Superior temporal gyrus (tissue), 1 donor: ENCODE results near the gene HABP2.
A peak's percentile ranks its signal among the peaks of the same experiment; 100 is the strongest.

ENCODE experiments used
- DNase-seq: peaks from one replicate; pipeline ENCODE4 v3.0.0-alpha.2; 2016; ENCODE audit errors: extremely low spot score

The HABP2 gene

DNA sequence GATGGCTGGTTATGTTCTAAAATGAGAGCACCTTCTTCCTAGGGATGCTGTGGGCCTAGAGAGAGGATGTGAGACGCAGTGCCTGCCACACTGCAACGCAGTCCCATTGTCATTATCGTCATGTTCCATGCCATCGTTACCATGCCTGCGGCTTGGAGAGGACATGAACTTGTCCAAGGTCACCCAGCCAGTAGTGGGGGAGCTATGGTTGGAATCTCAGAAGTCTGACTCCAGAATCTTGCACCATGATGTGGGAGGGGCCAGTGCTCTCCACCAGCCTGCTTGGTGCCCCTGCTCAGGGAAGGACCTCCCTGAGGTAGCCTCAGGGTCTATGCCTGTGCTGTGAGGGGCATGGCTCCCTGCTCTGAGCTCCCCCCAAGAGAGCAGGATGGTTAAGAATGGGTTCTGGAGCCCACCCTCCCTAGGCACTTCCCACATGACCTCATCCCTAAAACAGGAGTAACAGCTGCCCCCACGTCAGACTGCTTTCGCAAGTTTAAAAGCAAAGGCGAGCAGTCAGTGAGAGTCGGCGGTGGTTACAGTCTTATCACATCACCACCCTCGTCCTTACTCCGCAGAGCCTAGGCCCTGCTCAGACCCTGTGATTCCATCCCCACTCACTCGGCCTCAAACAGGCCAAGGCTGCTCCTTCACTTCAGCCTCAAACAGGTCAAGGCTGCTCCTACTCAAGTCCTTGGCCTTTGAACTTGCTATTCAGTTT is 50.4 kb downstream of the HABP2 start:
- DNase-seq: no peak

DNA sequence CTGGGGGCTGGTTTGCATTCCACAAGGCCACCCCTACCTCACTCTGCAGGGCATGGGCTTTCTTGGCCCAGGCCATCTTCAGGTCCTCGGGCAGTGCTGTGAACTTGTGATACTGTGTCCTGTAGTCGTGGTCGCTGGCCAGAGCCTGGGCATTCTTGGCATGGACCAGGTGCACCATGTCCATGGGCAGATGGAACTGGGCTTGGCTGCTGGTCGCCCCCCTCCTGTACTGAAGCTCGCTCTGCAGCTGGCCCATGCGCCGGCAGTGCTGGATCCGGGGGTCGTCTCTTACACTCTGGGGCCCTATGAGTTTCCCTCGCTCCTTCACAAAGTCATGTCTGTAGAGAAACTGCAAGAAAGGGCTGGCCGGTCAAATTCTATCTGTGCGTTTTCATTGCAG is 51.7 kb downstream of the HABP2 start:
- DNase-seq: no peak

DNA sequence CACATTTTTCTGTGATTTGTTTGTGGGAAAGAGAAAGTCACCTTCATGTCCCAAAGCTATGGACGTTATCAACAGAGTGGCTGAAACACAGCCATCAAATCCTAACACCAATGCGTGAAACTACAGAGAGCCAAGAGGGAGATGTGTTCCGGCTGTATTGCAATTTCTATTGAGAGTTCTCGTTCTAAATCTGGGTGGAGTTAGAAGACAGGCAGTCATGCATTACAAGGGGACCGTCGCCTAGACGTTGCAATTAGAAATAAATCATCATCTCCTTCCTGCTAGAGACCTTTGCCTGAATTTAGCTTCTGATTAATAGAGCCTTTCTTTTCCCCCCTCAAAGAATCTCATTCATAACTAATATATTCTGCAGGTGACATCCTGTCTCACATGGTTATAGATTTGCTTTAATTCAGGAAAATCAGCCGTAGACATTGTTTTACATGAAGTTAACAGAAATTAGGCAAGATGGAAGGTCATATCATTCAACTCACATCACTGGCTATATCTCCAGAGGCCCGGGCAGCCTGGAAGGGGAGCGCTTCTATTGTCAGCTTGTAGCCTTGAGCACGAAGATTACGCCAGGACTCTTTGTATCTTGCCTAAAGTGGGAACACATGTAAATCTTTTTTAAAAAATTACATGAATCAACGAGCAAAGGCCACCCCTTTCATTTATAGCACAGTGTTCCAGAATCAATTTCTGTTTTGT is 52.6 kb downstream of the HABP2 start:
- no peak for DNase-seq

DNA sequence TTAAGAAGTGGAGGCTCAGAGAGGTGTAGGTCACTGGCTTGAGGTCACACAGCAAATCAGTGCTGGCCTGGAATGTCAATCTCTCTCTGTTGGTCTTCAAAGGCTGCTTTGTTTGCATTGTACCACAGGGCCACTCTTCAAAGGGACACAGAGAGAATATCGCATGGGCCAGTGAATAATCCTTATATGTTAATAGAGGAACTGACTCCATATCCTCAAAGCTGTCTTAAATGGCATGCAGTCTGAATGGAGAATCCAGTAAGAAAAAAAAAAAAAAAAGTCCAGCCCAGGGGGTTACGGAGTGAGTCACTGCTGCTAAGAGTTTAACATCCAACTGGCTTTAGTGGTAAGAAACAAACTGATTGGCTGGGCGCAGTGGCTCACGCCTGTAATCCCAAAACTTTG is 56.9 kb downstream of the HABP2 start:
- no peak for DNase-seq

DNA sequence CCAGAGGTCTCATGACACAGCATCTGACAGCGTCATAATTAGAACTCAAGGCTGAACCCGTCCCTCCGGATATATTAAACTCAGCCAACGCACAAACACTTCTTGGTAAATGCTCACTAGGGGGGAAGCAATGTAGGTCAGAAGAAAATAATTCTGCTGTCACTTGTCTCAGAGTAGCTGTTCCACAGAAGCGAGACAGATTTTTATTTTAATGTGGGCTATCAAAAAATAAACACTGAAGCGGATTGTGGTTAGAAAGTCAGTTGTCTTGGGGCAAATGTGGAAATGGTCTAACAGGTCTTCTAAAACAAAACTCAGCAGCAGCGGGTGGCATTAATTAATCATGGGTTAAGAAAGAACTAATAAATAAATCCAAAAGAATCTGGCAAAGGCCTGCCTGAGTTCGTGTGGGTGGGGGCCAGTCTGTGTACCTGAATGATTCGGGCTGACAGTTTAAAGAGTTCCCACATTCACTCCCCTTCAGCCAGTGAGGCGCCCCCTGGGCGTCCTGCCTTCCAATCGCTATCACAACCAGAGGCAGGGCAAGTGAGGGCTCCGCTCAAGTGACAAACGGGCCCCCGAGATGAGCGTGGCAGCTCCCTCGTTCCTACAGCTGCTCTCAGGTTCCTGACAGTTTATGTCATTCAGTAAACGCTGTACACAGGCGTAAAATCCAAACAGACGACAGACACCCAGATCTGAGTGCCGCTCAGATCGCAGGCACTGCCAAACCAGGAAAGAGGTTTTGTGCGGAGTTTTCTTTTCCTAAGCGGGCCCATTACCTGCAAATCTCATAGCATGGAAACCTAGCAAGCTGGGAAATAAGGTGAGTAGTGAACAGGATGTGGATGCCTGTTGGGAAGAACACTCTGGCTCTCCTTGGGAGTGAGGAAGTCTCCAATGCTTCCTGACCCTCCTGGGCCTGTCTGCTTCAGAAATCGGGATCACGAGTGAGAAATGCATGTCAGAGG is 58.1 kb downstream of the HABP2 start:
- DNase-seq: no peak

DNA sequence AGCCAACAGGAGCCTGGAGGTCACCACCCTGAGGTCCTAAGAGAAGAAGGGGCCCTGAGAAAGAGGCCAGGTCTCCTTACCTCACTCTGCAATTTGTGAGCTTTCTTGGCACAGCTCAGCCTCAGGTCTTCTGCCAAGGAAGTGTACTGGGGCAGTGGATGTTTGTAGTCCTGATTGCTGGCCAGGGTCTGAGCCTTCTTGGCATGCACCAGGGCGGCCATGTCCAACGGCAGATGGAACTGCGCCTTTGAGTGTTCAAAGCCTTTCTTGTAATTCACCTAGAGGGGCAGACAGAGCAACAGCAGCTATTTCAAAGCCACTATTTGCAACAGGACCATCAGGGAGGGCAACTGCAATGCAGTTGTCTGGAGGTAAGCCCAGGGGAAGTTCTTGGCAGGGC is 59.3 kb downstream of the HABP2 start:
- DNase-seq: no peak

DNA sequence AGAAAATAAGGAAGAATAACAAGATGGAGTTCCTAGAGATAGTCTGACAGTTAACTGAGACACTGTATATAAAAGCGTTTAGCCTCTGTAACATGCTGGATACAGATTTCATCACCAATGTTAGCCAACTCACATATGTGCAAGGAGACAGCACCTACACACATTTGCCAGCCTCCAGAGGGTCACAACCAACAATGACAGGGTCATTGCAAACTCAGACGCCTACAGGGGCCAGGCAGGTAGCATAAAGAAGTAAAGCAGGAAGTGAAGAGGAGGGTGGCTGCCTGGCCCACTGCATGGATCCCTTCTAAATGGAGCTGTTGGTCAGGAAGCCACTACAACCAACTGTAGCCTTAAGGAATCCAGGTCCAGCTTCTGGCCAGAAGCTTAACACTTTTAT is 60.6 kb downstream of the HABP2 start:
- DNase-seq: no peak

DNA sequence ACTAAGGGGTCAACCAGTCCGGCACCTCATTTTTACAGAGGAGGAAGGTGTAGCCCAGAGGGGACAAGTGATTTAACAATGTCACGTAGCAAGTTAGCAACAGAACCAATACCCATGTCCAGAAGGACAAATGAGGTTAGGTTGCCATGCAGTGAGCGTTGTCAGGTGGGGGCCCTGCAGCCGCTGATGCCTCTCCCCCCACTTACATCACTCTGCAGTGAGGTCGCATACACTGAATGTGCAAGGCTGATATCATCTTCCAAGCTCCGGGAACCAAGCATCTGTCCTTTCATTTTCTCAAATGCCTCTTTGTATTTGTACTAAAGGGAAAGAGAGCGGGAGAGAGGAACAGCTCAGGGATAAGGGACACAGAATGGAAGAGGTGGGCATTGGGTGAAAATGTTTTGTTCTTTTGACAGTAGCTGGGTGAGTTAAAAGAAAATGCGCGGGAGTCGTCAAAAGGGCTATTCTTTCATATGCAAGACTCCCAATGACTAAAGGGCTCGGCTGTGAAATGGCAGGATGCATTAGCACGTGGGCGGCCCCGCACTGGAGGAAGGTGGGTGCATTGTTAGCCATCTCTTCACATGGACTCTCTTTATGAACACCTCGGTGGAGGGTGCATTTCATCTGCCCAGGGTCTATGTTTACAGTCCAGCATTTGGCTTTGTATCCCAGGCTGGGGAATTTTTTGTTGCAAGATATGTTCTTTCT is 61.3 kb downstream of the HABP2 start:
- DNase-seq: no peak

DNA sequence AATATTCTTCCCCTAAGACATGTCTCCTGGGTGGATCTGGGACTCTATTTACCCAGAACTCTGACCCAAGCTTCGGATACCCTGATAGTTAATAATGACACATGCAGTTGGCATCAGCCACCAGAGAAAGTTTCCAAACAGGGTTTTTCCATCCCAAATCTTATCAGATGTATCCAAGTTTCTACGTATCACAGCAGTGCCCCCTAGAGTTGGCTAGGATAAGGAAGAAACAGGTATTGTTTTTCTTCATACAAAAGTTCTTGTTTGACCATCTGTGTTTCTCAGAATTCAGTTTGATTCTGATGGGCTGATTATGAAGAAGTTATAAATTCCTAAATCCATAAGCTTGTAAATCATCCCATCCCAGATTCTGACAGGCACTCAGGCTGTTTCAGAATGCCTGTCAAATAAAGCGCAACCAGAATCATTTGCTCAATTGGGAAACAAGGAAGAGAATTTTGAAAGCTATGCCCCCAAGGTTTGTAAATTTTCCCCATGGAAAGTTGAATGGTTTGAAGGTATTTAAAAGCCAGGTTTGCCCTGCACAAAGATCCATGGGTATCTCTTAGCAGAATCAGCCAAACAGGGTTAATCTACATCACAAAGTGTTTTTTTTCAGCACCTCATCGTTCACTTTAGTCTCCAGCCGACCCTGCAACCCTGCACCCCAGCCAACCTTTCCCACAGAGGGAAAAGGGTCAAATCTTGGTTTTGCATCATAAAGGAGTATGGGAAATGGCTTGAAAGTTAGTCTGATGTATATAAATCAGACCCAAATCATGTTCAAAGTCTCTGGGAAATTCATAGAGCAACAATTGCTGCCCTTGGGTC is 63.6 kb downstream of the HABP2 start:
- peak; percentile 66 for DNase-seq

DNA sequence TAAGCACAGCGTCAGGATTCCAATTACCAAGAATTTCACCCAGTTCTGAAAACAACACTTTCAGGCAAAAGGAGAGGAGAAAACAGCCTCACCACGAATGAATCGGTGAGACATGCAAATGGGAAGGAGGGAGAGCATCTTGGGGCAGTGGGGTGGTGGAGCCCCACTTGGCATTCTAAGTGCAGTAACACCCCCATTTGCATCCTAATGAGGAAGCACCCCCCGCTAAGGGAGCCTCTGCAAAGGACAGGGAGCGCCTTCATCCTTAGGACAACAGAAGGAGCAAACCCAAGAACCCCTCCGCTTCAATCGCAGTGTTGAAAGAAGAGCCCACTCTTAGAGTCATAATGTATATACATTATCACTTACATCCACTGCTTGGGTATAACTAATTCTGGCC is 64.2 kb downstream of the HABP2 start:
- DNase-seq: no peak

DNA sequence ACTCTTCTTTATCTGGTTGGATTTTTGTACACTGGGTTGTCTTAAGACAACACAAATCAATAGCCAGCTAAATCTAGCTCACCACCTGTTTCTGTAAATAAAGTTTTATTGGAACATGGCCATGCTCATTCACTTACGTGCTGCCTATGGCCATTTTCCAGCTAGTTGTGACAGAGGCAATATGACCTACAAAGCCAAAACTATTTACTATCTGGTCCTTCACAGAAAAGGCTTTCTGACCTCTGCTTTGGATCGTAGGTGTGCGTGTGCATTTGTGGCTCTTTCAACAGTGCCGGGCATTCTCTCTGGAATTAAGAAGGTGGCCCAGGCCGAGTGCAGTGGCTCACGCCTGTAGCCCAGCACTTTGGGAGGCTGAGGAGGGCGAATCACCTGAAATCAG is 65.5 kb downstream of the HABP2 start:
- no peak for DNase-seq

DNA sequence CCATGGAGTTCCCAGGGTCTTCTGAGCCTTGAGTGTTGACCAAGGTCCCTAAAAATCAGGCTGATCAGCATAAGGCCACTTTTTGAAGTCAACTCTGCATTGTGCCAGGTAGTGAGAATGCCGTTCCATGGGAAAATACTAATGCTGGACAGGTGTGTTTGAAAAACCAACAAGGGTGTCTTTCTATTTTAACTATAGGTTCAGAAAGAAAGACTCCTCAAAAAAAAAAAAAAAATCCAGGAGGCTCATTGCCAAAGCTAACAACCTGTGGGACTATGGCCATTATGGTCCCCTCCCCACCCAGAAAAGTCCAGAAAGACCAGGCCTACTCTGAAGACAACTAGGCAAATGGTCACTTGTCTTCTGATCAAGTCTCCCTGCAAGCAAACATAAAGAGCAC is 66.5 kb downstream of the HABP2 start:
- no peak for DNase-seq

DNA sequence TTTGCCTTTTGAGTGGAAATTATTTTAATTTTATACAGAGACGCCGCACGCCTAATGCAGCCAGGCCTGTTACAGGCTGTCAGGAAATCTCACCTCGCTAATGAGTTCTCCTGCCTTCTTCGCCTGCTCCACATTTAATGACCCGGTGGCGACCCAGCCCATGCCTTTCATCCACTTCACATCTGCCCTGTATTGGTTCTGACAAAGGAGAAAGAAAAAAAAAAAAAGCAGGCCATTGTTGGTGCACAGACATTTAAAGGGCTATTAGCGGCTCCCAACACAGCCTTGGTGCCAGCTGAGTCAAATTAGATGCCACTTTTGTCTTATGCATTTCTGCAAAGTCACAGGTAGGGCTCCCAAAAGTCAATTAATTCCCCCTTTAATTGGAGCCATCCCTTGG is 67.7 kb downstream of the HABP2 start:
- DNase-seq: no peak

DNA sequence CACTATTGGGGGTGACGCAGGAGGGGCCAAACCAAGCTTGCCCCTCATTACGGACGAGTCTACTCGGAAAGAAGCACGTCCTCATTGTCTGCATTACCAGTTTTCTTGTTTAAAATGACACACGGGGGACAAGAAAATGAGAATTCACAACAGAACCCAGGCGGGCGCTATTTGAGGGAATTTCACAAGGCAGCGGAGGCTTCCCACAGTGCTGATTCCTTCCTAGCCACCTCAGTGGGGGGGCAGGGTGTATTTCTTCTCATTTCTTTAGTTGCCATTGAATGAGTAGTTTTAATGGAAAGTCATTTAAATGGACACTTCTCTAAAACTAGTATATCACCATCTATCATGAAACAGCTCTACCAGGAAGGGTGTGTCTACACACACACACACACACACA is 68.1 kb downstream of the HABP2 start:
- DNase-seq: no peak

DNA sequence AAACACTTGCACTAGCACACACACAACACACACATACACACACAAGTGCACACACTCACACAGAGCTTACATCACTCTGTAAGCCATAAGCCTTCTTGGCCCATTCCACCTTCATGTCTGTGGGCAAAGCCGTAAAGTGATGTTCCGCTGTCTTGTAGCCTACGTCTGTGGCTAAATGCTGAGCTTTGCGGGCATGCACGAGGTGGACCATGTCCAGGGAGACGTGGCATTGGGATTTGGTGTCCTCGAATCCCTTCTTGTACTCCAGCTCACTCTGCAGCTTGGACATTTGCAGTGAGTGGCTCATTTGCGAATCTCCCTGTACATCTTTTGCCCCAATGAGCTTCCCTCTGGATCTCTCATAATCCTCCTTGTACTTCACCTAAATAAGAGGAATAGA is 68.9 kb downstream of the HABP2 start:
- DNase-seq: no peak

DNA sequence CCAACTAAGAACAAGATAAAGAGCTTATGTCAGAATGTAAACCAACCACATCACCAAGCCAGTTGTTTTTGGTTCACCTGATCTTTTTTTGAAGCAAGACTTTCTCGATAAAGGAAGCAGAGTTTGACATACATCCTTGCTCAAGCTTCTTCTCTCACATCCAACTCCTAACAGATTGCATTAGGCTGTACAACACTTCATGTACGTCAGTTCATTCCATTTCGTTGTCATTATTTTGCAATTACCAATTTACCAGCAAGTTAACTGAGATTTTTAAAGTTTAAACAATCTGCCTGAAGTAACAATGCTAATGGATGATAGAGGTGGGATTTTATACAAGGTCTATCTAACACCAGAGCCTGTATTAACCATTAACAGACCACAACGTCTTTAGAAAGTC is 70.0 kb downstream of the HABP2 start:
- no peak for DNase-seq

DNA sequence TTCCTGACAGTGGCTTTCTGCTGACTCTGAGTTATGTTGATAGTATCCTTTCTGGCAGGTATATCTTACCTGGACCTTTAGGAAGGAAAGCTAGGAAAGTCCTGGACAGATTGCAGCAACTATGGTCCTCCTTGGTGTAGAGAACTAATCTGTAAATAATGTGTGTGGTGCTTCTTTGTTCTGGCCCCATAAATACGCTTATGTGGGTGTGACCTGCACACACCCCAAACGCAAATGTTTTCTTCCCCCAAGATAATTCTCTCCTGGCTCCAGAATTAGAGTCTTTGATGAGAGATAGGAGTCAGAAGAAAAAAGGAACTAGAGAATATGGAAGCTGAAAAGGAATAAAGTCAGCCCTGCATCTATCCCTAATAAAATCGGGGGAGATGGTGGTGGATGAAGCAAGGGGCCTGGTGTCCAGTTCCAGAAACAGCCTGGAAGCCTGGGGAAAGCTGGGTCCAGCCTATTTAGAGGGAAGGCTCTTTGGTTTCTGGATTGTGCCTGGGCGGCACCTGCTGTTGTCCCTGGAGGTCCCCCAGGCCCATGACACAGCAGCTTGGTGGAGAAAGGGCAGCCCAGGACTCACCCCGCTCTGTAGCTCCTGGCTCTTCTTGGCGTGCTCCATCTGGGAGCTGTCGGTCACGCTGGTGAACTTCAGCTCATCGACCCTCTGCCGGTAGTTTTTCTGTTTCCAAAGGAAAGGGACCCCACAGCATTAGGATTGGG is 72.8 kb downstream of the HABP2 start:
- DNase-seq: no peak

DNA sequence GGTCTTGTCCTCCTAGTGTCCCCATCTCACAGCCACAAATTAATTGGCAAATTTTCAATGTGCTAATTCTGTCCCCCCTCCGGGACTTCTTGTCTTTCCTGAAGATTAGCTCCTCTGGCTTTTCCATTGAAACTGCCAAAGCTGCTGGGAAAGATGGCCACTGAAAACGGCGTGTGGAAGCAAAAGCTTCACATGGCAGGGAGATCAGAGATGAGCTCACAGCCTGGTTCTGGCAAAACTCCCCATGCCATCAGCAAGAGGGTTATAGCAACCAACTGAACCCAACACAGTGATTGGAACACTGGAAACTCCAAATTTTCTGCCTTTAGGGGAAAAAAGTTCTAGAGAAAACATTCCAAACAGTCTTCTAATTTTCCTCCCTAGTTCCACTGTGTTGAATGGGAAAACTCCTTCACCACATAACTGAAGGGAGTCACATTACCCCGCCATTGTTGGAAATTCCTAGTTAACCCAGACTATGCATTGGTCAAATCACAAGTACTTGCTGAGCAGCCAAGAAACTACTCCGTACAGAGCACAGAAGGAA is 74.0 kb downstream of the HABP2 start:
- DNase-seq: no peak

DNA sequence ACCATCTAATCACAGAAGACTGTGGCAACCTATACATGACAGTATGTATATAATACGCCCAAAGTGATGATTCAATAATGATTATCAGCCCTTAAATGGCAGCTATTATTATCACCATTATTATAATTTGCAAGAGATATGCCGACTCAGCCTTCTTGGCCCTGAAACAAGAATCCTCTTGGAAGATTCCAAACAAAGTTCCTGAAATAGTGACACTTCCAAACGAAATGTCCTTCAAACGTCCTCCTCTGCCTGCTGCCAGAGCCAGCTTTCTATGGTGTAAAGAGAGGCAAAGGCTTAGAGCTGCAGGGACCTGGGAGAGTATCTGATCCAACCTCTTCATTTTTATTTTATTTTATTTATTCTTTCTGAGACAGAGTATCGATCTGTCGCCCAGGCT is 75.0 kb downstream of the HABP2 start:
- no peak for DNase-seq

DNA sequence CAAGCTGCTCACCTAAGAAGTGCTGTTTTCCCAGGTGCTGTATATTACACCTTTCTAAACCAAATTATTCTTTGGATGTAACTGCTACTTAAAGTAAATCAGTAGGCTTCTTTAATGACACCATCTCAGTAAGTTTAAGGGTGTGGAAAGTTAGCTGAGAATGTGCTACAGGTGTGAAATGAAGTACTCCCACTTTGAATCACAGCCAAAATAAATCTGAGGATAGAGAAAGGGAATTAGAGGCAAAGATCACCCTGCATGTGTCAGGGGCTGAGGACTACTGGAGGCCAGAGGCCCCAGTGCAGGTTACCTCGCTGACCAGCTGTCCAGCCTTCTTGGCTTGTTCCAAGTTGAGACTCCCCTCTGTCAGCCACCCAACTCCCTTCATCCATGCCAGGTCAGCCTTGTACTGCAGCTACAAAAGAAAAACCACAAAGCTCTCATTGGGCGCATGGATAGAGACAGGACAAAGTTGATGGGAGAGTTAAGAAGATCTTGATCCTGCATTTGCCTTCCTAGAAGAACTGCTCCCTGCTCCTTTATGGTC is 75.8 kb downstream of the HABP2 start:
- DNase-seq: no peak
